Hindlimb muscle (tissue), 1 donor: Measurements from ENCODE around the gene MACO1. TPM values are rescaled to one million over a fixed set of nuclear protein-coding genes. Genes with fewer than 3 reads are reported as not detected.
A peak's percentile ranks its signal among the peaks of the same experiment; 100 is the strongest.
"Not testable (repeated sequence)": the region's sequence is repeated elsewhere in the genome, so short reads cannot be mapped to it uniquely, and the experiment has no call there.

Source experiments
- DNase-seq: peaks from one replicate; pipeline ENCODE4 v3.0.0-alpha.2; 2013
- polyA plus RNA-seq: library from polyadenylated mRNA; unstranded; fragments of 120-200 nt; gene quantifications from one replicate; pipeline ENCODE4 v1.2.1, GENCODE V29; 2013; ENCODE audit not compliant: insufficient read length

MACO1 gene
- polyA plus RNA-seq, 1 donor: 20.0 TPM

GRCh38 chr1:25425098-25426085 is 5.3 kb upstream of the MACO1 start:
- DNase-seq: no peak

GRCh38 chr1:25427696-25428095 is 3.0 kb upstream of the MACO1 start:
- DNase-seq: no peak

- DNase-seq: no peak
These were observed 2.1 kb upstream of the MACO1 start for GRCh38 chr1:25428475-25429166.

DNA sequence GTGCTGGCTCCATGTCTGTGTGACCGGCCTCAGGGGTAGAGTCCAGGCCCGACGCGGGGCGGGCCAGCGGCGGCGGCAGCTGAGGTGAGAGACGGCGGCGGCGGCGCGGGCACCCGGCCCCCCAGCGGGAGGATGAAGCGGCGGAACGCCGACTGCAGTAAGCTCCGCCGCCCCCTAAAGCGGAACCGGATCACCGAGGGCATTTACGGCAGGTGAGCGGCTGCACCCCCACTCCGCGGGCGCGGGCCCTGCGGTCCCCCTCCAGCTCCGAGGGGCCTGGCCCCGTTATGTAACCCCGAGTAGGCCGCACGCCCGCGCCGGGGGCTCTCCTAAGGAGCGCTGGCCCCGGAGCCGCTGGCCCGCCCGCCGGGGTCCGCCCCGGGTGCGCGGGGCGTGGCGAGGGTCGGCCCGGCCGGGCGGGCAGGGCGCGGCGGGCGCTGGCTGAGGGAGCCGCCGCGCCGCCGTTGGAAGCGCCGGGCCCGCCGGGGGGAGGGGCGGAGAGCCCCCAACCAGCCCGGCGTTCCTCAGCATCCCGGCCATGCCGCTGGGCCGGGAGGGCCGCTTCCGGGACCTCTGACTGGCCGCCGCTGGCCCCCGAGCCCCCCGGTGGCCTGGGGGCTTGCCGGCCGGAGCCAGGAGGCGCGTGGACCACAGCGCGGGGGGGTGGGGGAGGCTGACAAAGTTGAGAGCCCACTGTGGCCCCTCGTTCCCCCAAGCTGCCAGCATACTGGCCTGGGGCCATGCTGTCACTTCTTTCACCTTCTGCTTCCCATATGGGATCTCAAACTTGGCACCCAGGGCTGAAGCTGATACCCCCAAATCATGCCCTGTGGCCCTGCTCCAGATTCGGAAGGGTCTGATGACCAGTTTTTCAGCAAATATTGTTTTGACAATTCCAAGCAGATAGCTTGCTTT is 527 bp downstream of the MACO1 start:
- peak; percentile 40 for DNase-seq

DNA sequence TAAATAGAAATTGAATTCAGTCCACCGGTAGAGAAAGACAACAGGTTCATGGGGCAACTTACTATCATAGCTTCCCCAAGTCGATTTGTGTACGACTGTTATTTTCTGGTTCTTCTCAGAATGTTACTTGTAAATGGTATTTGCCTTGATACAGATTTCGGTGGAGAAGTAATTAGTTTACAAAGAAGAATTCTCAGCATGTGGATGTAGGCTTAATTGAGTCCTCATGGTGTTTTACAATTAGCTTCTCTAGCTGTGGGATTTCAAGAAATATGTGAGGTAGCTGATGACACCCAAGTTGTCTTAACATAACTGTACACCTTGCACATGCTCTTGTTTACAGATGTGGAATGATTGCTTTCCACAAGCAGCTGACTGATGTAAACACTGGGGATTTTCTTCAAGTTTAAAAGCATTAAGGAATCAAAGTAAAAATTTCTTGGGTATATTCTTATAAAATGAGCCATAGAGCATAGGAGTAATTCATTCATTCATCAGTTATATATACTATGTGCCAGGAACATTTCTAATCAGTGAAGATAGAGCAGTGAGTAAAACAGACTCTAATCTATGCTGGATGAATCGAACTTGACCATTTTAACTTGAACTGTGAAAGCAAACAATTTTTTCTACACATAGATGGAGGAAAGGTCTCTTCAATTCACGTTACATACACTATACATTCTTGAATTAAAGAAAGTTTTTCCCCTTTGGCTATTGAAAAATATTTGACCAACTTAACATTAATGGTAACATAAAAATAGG is 1.4 kb downstream of the MACO1 start:
- DNase-seq: no peak

- DNase-seq: no peak
These were observed 2.2 kb downstream of the MACO1 start for GRCh38 chr1:25432749-25433388.

GRCh38 chr1:25433389-25434186 is 2.9 kb downstream of the MACO1 start:
- no peak for DNase-seq

GRCh38 chr1:25435397-25436108 is 4.9 kb downstream of the MACO1 start:
- no peak for DNase-seq

DNA sequence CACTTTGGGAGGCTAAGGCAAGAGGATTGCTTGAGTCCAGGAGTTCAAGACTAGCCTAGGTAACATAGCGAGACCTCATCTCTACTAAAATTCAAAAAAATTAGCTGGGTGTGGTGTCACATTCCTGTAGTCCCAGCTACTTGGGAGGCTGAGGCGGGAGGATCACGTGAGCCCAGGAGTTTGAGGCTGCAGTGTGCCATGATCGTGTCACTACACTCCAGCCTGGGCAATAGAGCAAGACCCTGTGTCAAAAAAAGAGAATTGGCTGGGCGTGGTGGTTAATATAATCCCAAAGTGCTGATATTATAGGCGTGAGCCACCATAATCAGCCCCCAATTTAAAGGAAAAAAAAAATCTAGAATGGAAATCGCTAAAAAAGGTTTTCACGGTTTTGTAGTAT is 7.0 kb downstream of the MACO1 start:
- DNase-seq: no peak

DNA sequence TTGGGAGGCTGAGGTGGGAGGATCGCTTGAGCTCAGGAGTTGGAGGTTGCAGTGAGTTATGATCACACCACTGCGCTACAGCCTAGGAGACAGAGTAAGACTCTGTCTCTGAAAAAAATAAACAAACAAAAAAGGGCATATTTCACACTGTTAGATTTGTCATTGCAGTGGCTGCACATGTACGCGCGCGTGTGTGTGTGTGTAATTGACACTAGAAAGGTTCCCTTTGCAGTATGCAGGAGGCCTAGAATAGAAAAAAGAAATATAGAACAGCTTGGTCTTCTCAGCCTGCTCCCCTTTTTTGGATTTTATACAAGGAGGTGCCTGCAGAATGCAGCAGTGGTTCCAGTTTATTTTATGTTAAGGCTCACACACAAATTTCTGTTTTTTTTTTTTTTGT is 8.6 kb downstream of the MACO1 start:
- DNase-seq: no peak

DNA sequence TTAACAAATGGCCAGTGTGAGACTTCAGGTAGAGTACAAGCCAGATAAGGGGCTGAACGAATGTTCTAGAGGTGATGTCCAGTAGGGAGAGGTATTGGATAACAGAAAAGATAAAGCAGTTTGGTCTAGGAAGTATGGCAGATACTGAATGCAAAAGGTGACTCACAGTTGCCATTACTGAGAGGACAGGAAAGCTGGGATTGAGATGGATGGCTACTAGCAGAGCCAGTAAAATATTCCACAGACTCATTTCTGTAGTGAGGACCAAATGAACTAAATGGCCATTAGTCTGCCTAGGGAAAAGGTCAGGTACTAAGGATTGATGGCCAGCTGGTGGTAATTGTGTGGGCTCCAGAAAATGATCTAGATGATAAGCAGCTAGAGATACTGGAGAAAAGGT is 11.5 kb downstream of the MACO1 start:
- no peak for DNase-seq

GRCh38 chr1:25443030-25443699 is 12.5 kb downstream of the MACO1 start:
- no peak for DNase-seq

GRCh38 chr1:25444604-25445003 is 13.9 kb downstream of the MACO1 start:
- DNase-seq: not testable (repeated sequence)

- no peak for DNase-seq
These were observed 15.4 kb downstream of the MACO1 start for GRCh38 chr1:25445993-25446538.

DNA sequence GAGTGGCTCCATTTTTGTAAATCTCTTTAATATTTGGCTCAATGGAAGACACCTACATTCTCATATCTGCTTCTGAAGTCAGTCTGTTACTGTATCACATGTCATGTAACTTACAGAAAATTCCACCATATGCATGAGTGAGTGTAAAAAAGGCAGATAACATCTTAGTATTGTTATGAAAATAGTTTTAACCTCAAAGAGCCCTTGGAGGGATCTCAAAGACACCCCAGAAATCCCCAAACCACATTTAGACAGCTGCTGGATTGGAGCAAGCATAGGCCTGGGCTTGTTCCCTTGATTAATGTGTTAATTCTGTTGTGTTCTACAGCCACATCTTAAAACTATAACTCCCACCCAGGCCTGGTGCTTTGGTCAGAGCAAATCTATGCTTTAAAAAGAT is 16.9 kb downstream of the MACO1 start:
- DNase-seq: no peak

- DNase-seq: no peak
These were observed 20.2 kb downstream of the MACO1 start for GRCh38 chr1:25450891-25451290.

DNA sequence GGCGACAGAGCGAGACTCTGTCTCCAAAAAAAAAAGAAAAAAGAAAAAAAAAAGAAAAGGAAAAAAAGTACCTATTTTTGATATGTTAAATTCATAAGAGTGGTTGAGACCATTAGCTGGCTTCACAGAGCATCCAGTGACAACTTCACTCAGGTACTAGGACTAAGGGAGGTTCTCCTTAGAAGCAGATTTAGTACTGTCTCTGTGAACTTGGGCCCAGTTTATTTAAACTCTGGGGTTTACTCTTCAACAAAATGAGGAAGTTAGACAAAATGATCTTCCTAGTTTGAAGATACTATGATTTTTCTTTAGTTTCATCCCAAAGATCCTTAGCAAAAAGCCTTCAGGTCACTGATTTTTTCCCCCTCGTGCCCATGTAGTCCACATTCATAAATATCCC is 21.2 kb downstream of the MACO1 start:
- DNase-seq: no peak

DNA sequence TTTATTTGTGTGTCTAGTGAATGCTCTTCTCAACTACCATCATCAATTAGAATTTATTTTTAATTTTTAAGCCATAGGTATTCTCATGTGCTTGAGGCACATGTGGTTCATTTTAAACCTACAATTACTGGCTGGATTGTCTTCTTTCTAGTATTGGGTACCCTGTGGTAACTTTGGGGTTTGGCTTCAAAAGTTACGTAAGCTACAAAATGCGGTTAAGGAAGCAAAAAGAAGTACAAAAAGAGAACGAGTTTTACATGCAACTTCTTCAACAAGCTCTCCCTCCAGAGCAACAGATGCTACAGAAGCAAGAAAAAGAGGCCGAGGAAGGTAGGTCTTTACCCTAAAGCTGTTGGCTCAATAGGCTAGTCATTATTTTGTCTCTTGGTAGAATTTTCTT is 25.8 kb downstream of the MACO1 start:
- no peak for DNase-seq
